CD4-positive, alpha-beta T cell treated with Interferon gamma for 1 hour (primary cell): ENCODE measurements around the gene DCTD.

Source experiments
- DNase-seq: peaks from one replicate; pipeline ENCODE4 v3.0.0-alpha.2; 2020

DCTD gene

GRCh38 chr4:182917182-182918043, at the start of gene DCTD:
Gene DCTD, minus strand, starts transcription at chr4:182917386. Its CDS starts 1,818 bp downstream, at chr4:182915568.
- DNase-seq: peak; percentile 78

- no peak for DNase-seq
Measured at GRCh38 chr4:182960746-182961145, 43.6 kb upstream of the DCTD start.

- DNase-seq: no peak
Measured at GRCh38 chr4:182960228-182960627, 43.0 kb upstream of the DCTD start.

GRCh38 chr4:182955411-182955810, 38.2 kb upstream of the DCTD start:
- no peak for DNase-seq

GRCh38 chr4:182944484-182945213, 27.5 kb upstream of the DCTD start:
- DNase-seq: no peak

GRCh38 chr4:182939680-182940079, 22.5 kb upstream of the DCTD start:
- DNase-seq: no peak

- peak; percentile 45 for DNase-seq
Measured at GRCh38 chr4:182938205-182938645, 21.0 kb upstream of the DCTD start.

GRCh38 chr4:182937268-182938204, 20.4 kb upstream of the DCTD start:
- DNase-seq: no peak

- no peak for DNase-seq
Measured at GRCh38 chr4:182932651-182933050, 15.5 kb upstream of the DCTD start.

GRCh38 chr4:182931691-182932345, 14.6 kb upstream of the DCTD start:
- DNase-seq: no peak

- no peak for DNase-seq
Measured at GRCh38 chr4:182930889-182931288, 13.7 kb upstream of the DCTD start.

- DNase-seq: no peak
Measured at GRCh38 chr4:182929296-182929695, 12.1 kb upstream of the DCTD start.

- DNase-seq: no peak
Measured at GRCh38 chr4:182928061-182928460, 10.9 kb upstream of the DCTD start.

GRCh38 chr4:182927505-182927904, 10.3 kb upstream of the DCTD start:
- DNase-seq: no peak

- no peak for DNase-seq
Measured at GRCh38 chr4:182925855-182926254, 8.7 kb upstream of the DCTD start.

- DNase-seq: peak; percentile 76
Measured at GRCh38 chr4:182925298-182925757, 8.1 kb upstream of the DCTD start.

- no peak for DNase-seq
Measured at GRCh38 chr4:182924497-182924896, 7.3 kb upstream of the DCTD start.

- no peak for DNase-seq
Measured at GRCh38 chr4:182923796-182924340, 6.7 kb upstream of the DCTD start.

GRCh38 chr4:182923366-182923765, 6.2 kb upstream of the DCTD start:
- DNase-seq: no peak

GRCh38 chr4:182922501-182923284, 5.5 kb upstream of the DCTD start:
- no peak for DNase-seq

GRCh38 chr4:182921608-182922007, 4.4 kb upstream of the DCTD start:
- no peak for DNase-seq
